Ovary (tissue), 3 donors: ENCODE data around the gene RBM15B.

Source experiments
- POLR2A ChIP-seq: fragments of 450-650 bp; IDR thresholded peaks from one replicate; pipeline ENCODE4 v1.6.1; 2017; ENCODE audit warnings: antibody characterized with exemption, mild to moderate bottlenecking, moderate library complexity
- TF ChIP-seq, protein P1 (sequence below), 3 donors: fragments of 450-650 bp in 2 of 3; fragments of 200-600 bp in 1 of 3; IDR thresholded peaks; one replicate each; pipeline versions ENCODE4 v1.5.1 to v1.8.0; 2016 to 2022; ENCODE audit warnings: antibody characterized with exemption in 3 of 3, mild to moderate bottlenecking in 1 of 3
- donor health status: DM: no; HTN: no; CAD: no.

DNA sequence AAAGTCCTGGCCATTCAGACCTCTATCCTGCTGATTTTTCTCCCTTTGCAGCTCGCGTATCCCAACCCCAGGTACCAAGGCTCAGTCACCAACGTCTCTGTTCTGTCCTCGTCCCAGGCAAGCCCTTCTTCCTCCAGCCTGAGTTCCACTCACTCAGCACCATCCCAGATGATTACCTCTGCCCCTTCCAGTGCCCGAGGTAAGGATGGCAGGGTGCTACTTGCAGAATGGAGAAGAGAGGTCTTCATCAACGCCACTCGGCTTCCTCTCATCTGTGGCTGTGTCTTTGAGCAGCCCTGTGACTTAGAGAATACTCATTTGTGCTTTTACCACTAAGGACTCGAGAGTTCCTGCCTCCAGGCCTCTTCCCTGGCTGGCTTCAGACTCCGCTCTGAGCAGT lies 28.6 kb upstream of the RBM15B start:
- TF ChIP-seq, protein P1, sequence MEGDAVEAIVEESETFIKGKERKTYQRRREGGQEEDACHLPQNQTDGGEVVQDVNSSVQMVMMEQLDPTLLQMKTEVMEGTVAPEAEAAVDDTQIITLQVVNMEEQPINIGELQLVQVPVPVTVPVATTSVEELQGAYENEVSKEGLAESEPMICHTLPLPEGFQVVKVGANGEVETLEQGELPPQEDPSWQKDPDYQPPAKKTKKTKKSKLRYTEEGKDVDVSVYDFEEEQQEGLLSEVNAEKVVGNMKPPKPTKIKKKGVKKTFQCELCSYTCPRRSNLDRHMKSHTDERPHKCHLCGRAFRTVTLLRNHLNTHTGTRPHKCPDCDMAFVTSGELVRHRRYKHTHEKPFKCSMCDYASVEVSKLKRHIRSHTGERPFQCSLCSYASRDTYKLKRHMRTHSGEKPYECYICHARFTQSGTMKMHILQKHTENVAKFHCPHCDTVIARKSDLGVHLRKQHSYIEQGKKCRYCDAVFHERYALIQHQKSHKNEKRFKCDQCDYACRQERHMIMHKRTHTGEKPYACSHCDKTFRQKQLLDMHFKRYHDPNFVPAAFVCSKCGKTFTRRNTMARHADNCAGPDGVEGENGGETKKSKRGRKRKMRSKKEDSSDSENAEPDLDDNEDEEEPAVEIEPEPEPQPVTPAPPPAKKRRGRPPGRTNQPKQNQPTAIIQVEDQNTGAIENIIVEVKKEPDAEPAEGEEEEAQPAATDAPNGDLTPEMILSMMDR (IDR thresholded peaks at IDR 0.05), result no peak
- TF ChIP-seq POLR2A, result no peak
